GM18517 (cell line): ENCODE measurements around the gene RIC8A.
"Not testable (repeated sequence)": the region's sequence is repeated elsewhere in the genome, so short reads cannot be mapped to it uniquely, and the experiment has no call there.

Experiments used
- ATAC-seq: cut with Tn5 transposase; IDR thresholded peaks from one replicate; pipeline ENCODE4 v1.9.1; 2021; ENCODE audit warnings: mild to moderate bottlenecking, moderate library complexity; ENCODE audit not compliant: unreplicated experiment

The RIC8A gene

GRCh38 chr11:207208-207862 is at the start of gene RIC8A, which contains the start of gene BET1L:
TSS of gene RIC8A (plus strand) at chr11:207708. CDS start at chr11:208855, 1,147 bp downstream.
TSS of gene BET1L (minus strand) at chr11:207399. CDS start at chr11:207321, 78 bp downstream.
- peak; percentile 88 for ATAC-seq

- not testable (repeated sequence) for ATAC-seq
Observed at GRCh38 chr11:180242-180641, 27.3 kb upstream of the RIC8A start.

- ATAC-seq: not testable (repeated sequence)
Observed at GRCh38 chr11:189200-189783, 18.2 kb upstream of the RIC8A start.

GRCh38 chr11:189843-190311 is 17.6 kb upstream of the RIC8A start:
- ATAC-seq: peak; percentile 72

GRCh38 chr11:190546-190945 is 17.0 kb upstream of the RIC8A start:
- not testable (repeated sequence) for ATAC-seq

- ATAC-seq: peak; percentile 48
Observed at GRCh38 chr11:191490-192478, 15.7 kb upstream of the RIC8A start.

GRCh38 chr11:192674-193128 is 14.8 kb upstream of the RIC8A start, which contains the start of gene SCGB1C1:
TSS of gene SCGB1C1 (plus strand) at chr11:193078. CDS start at chr11:193100, 22 bp downstream.
- not testable (repeated sequence) for ATAC-seq

- not testable (repeated sequence) for ATAC-seq
Observed at GRCh38 chr11:193481-193880, 14.0 kb upstream of the RIC8A start.

GRCh38 chr11:196786-197731 is 10.4 kb upstream of the RIC8A start:
- no peak for ATAC-seq

GRCh38 chr11:197741-198235 is 9.7 kb upstream of the RIC8A start:
- no peak for ATAC-seq

GRCh38 chr11:198236-198806 is 9.2 kb upstream of the RIC8A start:
- ATAC-seq: no peak

GRCh38 chr11:199004-199581 is 8.4 kb upstream of the RIC8A start:
- no peak for ATAC-seq

GRCh38 chr11:199782-200181 is 7.7 kb upstream of the RIC8A start:
- ATAC-seq: no peak

GRCh38 chr11:200224-201003 is 7.1 kb upstream of the RIC8A start:
- no peak for ATAC-seq

- no peak for ATAC-seq
Observed at GRCh38 chr11:201966-202365, 5.5 kb upstream of the RIC8A start.

GRCh38 chr11:202490-202889 is 5.0 kb upstream of the RIC8A start:
- no peak for ATAC-seq

- ATAC-seq: no peak
Observed at GRCh38 chr11:203056-203944, 4.2 kb upstream of the RIC8A start.
